Limb (tissue), 2 donors: ENCODE measurements around the gene VPS39.

Experiments used
- DNase-seq, 2 donors: peaks; one replicate each; pipeline ENCODE4 v3.0.0-alpha.2; 2016; ENCODE audit errors: extremely low spot score in 2 of 2

Gene VPS39

DNA sequence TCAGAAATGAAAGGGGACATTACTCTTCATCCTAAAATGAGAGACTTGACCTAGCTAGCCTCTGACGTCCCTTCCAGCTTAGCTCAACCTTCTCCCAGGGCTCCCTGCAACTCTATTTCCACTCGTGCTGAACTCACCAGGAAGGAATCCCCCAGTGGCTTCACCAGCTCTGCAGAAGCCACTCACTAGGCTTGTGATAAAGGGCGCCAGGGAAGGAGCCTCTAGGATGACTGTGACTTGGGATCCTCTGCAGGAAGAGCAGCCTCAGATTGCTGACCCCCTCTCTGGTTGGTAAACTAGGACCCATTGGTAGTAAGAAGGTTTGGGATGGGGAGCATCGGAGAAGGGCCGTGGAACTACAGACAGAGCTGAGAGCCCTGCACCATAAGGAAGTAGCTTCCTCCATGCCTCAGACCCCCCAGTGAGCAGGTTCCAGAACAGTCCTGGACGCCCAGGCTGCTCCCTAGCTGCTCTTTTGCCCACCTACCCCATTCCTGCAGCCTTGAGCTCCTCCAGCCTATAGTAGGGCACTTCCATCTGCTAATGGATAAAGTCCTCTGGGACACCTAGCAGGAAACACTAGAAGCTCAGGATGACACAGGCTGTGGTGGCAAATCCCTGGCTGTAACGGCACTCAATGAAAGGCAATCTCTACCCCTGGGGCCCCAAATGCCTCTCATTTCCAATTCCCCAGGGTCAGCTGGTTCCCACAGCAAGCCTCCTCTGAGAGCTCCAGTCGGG, 77.7 kb downstream of the VPS39 start:
- no peak for DNase-seq

DNA sequence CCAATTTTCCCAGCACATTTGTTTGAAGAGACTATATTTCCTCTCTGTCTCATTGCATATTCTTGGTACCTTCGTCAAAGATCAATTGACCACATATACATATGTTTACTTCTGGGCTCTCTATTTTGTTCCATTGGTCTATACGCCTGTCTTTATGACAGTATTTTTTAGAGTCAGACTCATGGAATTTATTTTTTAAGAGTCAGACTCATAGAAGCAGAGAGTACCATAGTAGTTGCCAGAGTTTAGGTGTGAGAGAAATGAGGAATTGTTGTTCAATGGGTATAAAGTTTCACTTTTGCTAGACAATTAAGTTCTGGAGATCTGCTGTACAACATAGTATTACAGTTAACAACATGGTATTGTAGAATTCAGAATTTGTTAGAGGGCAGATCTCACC, 78.7 kb downstream of the VPS39 start:
- DNase-seq = no peak

DNA sequence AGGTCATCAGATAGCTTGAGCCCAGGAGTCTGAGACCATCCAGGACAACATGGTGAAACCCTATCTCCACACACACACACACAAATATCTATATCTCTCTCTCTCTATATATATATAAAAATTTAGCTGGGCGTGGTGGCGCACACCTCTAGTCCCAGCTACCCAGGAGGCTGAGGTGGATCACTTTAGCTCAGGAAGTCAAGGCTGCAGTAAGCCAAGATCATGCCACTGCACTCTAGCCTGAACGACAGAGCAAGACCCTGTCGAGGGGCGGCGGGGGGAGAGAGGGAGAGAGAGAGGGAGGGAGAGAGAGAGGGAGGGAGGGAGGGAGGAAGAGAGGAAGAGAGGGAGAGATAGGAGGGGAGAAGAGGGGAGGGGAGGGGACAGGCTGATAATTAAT, 79.6 kb downstream of the VPS39 start:
- no peak for DNase-seq

DNA sequence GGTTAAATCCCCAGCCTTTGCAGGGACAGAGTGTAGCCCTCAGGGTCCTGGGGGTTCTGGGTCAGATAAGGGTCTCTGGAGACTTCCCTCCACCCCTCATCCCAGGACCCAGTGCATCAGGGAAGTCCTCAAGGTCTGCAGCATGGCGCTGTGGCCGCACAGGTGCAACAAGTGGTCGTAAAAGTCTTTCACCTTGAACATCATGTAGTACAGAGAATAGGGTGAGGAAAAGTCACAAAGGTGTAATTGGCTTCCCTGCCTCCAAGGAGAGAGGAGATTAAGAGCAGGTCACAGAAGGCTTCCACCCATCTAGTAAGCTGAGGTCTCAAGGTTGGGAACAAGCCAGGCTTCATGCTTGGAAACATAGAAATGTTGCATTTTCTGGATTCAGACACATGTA, 84.6 kb downstream of the VPS39 start:
- no peak for DNase-seq

DNA sequence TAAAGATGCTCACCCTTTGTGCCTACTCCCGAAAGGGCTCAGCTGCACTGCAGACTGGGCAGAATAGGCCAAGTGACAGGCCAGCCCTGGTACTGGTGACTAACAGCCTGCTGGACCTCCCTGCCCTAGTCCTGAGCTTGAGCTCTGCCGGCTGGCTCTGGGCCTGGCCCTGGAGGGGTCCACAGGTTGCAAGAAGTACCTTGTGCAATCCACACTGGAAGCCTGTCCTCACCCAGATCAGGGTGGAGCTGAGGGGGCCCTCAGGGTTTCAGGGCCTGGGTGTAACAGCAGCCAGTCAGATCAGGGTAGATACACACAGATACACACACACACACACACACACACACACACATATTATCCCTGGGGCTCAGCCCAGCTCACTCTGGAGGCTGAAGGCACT, 86.4 kb downstream of the VPS39 start:
- no peak for DNase-seq

DNA sequence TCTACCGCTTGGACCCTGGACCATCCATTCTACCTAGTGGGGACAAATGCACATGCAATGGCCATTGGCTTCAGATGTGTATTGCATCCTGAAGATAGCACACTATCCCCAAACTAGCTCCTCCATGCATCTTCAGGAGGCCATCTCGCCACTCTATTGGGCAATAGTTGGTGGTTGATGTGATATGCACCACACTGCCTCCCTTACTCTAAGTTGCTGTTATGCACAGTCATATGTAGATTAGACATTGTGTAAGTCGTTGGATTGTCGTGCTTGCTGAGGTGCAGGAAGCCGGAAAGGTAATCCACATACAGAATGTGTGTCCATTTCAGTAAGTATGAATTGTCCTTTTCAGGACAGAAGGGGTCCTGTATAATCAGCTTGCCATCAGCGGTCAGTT, 87.1 kb downstream of the VPS39 start:
- no peak for DNase-seq

DNA sequence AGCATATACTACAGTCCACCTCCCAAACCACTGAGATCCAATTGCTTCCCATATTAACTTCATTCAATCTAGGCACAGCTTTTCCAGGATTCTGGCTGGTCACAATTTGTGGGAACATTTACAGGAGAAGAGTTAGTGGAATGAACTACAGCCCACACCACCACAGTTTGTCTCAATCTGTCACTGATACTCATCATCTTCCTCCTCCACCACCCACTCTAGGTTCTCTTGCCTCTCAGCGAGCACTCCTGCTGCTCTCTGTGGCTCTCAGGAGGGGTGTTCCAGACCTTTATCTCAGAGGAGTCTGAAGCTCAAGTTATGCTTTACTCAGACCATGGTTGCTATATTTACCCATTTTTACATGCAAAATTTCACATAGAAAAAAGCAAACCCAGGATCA, 87.8 kb downstream of the VPS39 start:
- DNase-seq = no peak

DNA sequence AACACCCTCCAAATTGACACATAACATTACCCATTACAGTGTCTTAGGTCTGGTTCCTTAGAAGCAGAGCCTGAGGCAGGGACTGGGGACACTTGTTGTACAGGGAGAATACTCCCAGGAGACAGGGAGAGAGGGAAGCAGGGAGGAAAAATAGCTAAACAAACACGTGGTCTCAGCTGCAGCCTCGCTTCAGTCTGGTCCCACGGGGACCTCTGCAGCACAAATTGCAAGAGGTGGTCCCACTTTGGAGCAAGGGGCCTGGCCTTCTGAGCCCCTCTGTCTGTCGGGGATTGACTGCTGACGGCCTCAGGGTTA, 88.7 kb downstream of the VPS39 start:
- DNase-seq = no peak

DNA sequence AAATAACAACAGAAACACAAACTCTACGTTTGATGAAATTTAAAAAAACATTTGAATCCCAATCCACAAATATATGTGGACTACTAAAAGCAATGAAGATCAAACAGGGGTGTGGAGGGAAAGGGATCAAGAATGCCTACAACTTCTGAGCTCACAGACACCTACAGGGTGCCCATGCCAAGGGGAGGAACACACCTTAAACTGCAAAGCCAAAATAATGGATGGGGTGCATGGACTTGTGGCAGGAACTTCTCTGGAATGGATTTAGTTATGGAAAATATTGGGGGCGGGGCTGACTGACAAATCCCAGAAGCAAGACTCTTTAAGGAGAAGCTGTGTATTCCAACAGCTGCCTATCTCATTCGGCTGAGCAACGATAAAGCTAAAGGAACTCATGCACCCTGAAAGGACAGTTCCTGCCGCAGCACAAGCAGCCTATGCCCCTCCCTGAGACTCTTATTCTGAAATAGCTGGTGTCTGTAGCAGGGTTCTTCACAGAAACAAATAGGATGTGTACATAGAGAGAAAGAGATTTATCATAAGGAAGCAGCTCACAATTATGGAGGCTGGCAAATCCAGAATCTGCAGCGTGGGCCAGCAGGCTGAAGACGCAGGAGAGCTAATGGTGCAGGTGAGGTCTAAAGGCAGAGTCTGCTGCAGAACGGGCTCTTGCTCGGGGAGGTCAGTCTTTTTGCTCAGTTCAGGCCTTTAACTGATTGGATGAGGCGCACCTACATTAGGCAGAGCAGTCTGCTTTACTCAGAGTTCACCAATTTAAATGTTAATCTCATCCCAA, 89.3 kb downstream of the VPS39 start:
- no peak for DNase-seq

DNA sequence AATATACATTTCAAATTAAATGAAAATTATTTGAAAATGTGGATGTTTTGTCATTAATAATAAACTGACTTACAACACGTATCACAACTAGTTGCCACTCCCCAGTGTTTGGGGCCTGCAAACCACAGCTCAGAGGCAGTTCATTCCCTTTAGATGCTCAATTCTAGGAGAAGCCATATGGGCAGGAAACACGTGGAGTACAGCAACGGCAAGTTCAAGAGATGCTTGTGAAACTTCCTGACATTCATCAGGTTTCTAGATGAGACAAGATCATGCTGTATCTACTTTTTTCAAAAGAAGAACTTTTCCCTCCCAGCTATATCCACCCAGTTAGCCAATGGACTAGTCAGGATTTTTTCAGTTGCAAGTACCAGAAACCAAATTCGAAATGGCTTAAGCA, 96.2 kb downstream of the VPS39 start:
- DNase-seq = no peak

DNA sequence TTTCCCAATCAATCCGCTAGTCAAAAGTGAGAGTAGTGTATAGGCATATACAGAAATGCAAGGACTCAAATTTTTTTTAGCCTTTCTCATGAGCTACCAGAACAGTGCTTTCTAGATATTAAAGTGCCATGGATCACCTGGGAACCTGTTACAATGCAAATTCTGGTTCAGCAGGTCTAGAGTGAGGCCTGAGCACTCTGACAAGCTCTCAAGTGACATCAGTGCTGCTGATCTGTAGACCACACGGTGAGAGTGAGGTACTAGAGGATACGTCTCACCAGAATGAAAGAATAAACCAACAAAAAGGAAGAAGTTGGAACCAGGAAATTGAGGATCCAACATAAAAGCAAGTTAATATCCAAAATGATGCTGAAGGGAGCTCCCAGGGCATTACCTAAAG, 97.7 kb downstream of the VPS39 start:
- DNase-seq = no peak

DNA sequence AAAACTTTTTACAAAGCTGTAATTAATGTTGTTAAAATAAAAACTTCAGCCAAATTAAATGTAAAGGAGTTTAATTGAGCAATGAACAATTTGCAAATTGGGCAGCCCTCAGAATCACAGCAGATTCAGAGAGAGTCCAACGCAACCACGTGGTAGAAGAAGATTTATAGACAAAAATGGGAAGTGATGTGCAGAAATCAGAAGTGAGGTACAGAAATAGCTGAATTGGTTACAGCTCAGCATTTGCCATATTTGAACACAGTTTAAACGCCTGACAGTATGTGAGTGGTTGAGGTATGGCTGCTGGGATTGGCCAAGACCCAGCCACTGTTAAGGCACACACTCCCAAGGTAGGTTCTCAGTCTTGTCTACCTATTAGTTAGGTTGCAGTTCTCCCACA, 99.3 kb downstream of the VPS39 start:
- no peak for DNase-seq
